HepG2 (cell line): ENCODE measurements around the gene PRR36. TPM values are rescaled to one million over a fixed set of nuclear protein-coding genes. Genes with fewer than 3 reads are reported as not detected.

Experiments used
- GPBP1L1 ChIP-seq: sonication (generic); formaldehyde crosslinking; IDR thresholded peaks from 2 replicates; pipeline ENCODE4 v1.5.0; 2020; ENCODE audit warnings: mild to moderate bottlenecking, missing genetic modification reagents
- HIVEP1 ChIP-seq: sonication (generic); formaldehyde crosslinking; IDR thresholded peaks from 2 replicates; pipeline ENCODE4 v1.4.0; 2020; ENCODE audit warnings: mild to moderate bottlenecking, missing genetic modification reagents
- HMGXB3 ChIP-seq: sonication (generic); formaldehyde crosslinking; IDR thresholded peaks from 2 replicates; pipeline ENCODE4 v1.4.0; 2020; ENCODE audit warnings: missing genetic modification reagents, borderline replicate concordance
- HNRNPH1 ChIP-seq: fragments of 200-400 bp; formaldehyde crosslinking; optimal IDR thresholded peaks from 2 replicates; pipeline ENCODE3; 2017; ENCODE audit warnings: mild to moderate bottlenecking, low read depth, low read length
- HOXA7 ChIP-seq: sonication (generic); formaldehyde crosslinking; IDR thresholded peaks from 2 replicates; pipeline ENCODE4 v1.8.1; 2022; ENCODE audit warnings: mild to moderate bottlenecking, missing genetic modification reagents, moderate library complexity
- MTA3 ChIP-seq: sonication (generic); formaldehyde crosslinking; IDR thresholded peaks from 2 replicates; pipeline ENCODE4 v1.4.0; 2020; ENCODE audit warnings: missing genetic modification reagents
- PCBP1 ChIP-seq: fragments of 200-400 bp; formaldehyde crosslinking; IDR thresholded peaks from 2 replicates; pipeline ENCODE4 v1.6.1; 2017; ENCODE audit warnings: mild to moderate bottlenecking, low read depth, low read length, borderline replicate concordance
- RNF2 ChIP-seq: fragments of 450-650 bp; conservative IDR thresholded peaks from 2 replicates; pipeline ENCODE4 v1.6.1; 2016; ENCODE audit warnings: low read depth
- SIN3B ChIP-seq: fragments of 150-350 bp; IDR thresholded peaks from 2 replicates; pipeline ENCODE4 v1.6.1; 2014; ENCODE audit warnings: low read length
- SPEN ChIP-seq: sonication (generic); formaldehyde crosslinking; IDR thresholded peaks from 2 replicates; pipeline ENCODE4 v1.5.1; 2020; ENCODE audit warnings: low read depth, mild to moderate bottlenecking, missing genetic modification reagents
- ZNF274 ChIP-seq: sonication (generic); formaldehyde crosslinking; IDR thresholded peaks from 2 replicates; pipeline ENCODE4 v1.5.1; 2020; ENCODE audit warnings: mild to moderate bottlenecking, missing genetic modification reagents
- ZNF496 ChIP-seq: sonication (generic); formaldehyde crosslinking; IDR thresholded peaks from 2 replicates; pipeline ENCODE4 v1.8.1; 2023; ENCODE audit warnings: mild to moderate bottlenecking, moderate library complexity, missing genetic modification reagents; ENCODE audit not compliant: insufficient replicate concordance
- ZNF607 ChIP-seq: sonication (generic); formaldehyde crosslinking; IDR thresholded peaks from 2 replicates; pipeline ENCODE4 v1.5.1; 2020; ENCODE audit warnings: missing genetic modification reagents, mild to moderate bottlenecking, borderline replicate concordance
- ZNF652 ChIP-seq: IDR thresholded peaks from 2 replicates; pipeline ENCODE4 v1.6.1; 2016; ENCODE audit warnings: low read depth, borderline replicate concordance
- ZNF800 ChIP-seq: sonication (generic); formaldehyde crosslinking; IDR thresholded peaks from 2 replicates; pipeline ENCODE4 v1.4.0; 2020; ENCODE audit warnings: missing genetic modification reagents
- ZNF841 ChIP-seq: sonication (generic); formaldehyde crosslinking; IDR thresholded peaks from 2 replicates; pipeline ENCODE4 v1.8.1; 2023; ENCODE audit warnings: missing genetic modification reagents, borderline replicate concordance
- ZSCAN21 ChIP-seq: sonication (generic); formaldehyde crosslinking; IDR thresholded peaks from 2 replicates; pipeline ENCODE4 v1.8.0; 2022; ENCODE audit warnings: mild to moderate bottlenecking, missing genetic modification reagents, moderate library complexity, borderline replicate concordance
- polyA plus RNA-seq, 8 experiments: library from polyadenylated mRNA; depleted of rRNA in 3 of 8; stranded (reverse) in 7 of 8; unstranded in 1 of 8; fragments of >200 nt; fragmentation: Illumina TruSeq in 4 of 8; extraction: Trizol in 4 of 8; gene quantifications; 2 replicates each; pipeline versions ENCODE4 v1.2.1 to v1.2.3, GENCODE V29; 2011 to 2016; ENCODE audit warnings: low read depth in 4 of 8, missing spikeins in 1 of 8, mixed read lengths in 1 of 8; ENCODE audit not compliant: insufficient read depth in 1 of 8
- total RNA-seq, 5 experiments: library from RNA; depleted of rRNA; stranded (reverse); fragments of >200 nt; fragmentation: Illumina TruSeq; extraction: Trizol; gene quantifications; 2 replicates each; pipeline ENCODE4 v1.2.3, GENCODE V29; 2016; ENCODE audit warnings: low read depth in 1 of 5
- TF ChIP-seq, protein P1 (sequence below): sonication (generic); formaldehyde crosslinking; IDR thresholded peaks from 2 replicates; pipeline ENCODE4; 2020; ENCODE audit warnings: missing genetic modification reagents, mild to moderate bottlenecking, borderline replicate concordance

Gene PRR36
- total and polyA plus RNA-seq, 2 of the 13 experiments (the other 11 are each of a cell fraction or from before 2014, with no cell fraction given) = 0.07 to 0.17 TPM

- TF ChIP-seq GPBP1L1 (CRISPR knock-in tag) = no peak
- no peak for TF ChIP-seq HMGXB3 (CRISPR knock-in tag)
- TF ChIP-seq, protein P1, sequence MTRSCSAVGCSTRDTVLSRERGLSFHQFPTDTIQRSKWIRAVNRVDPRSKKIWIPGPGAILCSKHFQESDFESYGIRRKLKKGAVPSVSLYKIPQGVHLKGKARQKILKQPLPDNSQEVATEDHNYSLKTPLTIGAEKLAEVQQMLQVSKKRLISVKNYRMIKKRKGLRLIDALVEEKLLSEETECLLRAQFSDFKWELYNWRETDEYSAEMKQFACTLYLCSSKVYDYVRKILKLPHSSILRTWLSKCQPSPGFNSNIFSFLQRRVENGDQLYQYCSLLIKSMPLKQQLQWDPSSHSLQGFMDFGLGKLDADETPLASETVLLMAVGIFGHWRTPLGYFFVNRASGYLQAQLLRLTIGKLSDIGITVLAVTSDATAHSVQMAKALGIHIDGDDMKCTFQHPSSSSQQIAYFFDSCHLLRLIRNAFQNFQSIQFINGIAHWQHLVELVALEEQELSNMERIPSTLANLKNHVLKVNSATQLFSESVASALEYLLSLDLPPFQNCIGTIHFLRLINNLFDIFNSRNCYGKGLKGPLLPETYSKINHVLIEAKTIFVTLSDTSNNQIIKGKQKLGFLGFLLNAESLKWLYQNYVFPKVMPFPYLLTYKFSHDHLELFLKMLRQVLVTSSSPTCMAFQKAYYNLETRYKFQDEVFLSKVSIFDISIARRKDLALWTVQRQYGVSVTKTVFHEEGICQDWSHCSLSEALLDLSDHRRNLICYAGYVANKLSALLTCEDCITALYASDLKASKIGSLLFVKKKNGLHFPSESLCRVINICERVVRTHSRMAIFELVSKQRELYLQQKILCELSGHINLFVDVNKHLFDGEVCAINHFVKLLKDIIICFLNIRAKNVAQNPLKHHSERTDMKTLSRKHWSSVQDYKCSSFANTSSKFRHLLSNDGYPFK (CRISPR knock-in tag) = 0 out of 2 replicates have a peak, but pooled peaks have one; percentile 30
- no peak for TF ChIP-seq ZNF496 (CRISPR knock-in tag)
- peak; percentile 73; the same call in 1 of the 2 replicates for TF ChIP-seq RNF2
- TF ChIP-seq PCBP1 = no peak
- peak; percentile 67; the same call in 1 of the 2 replicates for TF ChIP-seq ZSCAN21
- TF ChIP-seq HIVEP1 (CRISPR knock-in tag) = peak; percentile 50
- peak; percentile 69; the same call in 1 of the 2 replicates for TF ChIP-seq ZNF800
- TF ChIP-seq MTA3 (CRISPR knock-in tag) = no peak
- no peak for TF ChIP-seq ZNF607 (CRISPR knock-in tag)
- TF ChIP-seq ZNF841 (CRISPR knock-in tag) = no peak
- peak; percentile 40; the same call in 1 of the 2 replicates for TF ChIP-seq SPEN
- no peak for TF ChIP-seq ZNF652 (CRISPR knock-in tag)
- TF ChIP-seq ZNF274 (CRISPR knock-in tag) = no peak; the same call in 1 of the 2 replicates
- 0 out of 2 replicates have a peak, but pooled peaks have one; percentile 40 for TF ChIP-seq HOXA7 (CRISPR knock-in tag)
- no peak for TF ChIP-seq SIN3B
- TF ChIP-seq HNRNPH1 = no peak
Observed at GRCh38 chr19:7916103-7916954, 42.1 kb upstream of the PRR36 start (continued).
